Stimulated activated CD8-positive, alpha-beta memory T cell treated with anti-CD3 and anti-CD28 coated beads, Interleukin-12 subunit alpha, Interleukin-12 subunit beta, amount 100 ng/mL, for 24 hours (primary cell): ENCODE results near the gene TOP1.

ENCODE experiments used
- DNase-seq: peaks from one replicate; pipeline ENCODE4 v3.0.0-alpha.2; 2020; ENCODE audit errors: extremely low read depth

The TOP1 gene

GRCh38 chr20:41058674-41059635, 30.3 kb downstream of the TOP1 start:
- no peak for DNase-seq

GRCh38 chr20:41061155-41061554, 32.5 kb downstream of the TOP1 start:
- no peak for DNase-seq

DNA sequence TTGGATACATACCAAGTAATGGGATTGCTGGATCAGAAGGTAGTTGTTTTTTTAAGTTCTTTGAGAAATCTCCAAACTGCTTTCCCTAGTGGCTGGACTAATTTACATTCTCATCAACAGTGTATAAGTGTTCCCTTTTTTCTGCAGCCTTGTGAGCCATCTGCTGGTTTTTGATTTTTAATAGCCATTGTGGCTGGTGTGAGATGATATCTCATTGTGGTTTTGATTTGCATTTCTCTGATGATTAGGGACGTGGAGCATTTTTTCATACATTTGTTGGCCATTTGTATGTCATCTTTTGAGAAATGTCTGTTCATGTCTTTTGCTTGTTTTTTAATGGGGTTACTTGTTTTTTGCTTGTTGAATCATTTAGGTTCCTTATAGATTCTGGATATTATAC, 34.8 kb downstream of the TOP1 start:
- DNase-seq, result no peak

DNA sequence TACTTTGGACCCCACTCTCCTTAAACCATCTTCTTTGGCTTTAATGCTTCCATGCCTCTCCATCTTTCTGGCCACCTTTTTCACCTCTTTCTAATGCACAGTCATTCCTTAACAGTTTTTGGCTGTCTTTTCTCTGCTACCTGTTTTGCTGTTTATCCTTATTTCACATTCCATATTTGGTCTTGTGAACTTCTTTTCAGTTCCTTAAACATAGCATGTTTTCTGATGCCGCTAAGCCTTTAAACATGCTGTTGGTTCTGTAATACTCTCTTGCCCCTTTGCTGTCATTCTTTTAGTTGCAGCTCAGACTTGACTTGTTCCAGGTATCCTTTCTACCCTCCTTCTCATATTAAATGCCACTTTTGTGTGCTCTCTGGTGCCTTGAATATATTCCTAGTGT, 35.8 kb downstream of the TOP1 start:
- DNase-seq, result no peak

GRCh38 chr20:41065716-41066115, 37.1 kb downstream of the TOP1 start:
- DNase-seq, result no peak

- DNase-seq, result no peak
Observed at GRCh38 chr20:41068806-41069205, 40.2 kb downstream of the TOP1 start.

- DNase-seq, result no peak
Observed at GRCh38 chr20:41072190-41072863, 43.7 kb downstream of the TOP1 start.

DNA sequence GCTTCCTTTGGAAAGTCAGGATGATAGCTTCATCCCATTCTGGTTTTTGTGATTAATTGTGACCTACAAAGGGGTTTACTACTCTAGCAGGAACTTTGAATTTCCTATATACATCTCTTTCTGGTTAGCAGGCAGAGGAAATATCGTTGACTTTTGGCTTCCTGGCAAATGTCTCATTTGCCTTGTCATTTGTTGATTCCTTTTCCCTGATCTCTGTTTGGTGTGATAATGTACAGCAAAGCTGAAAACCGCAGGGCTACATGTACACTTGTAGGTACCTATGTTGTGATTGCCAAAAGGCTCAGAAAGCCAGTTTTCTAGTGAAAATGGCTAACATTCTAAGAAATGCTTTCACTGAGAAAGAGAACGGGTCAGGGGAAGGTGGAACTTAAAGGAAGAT, 44.3 kb downstream of the TOP1 start:
- no peak for DNase-seq

- no peak for DNase-seq
Observed at GRCh38 chr20:41074441-41074840, 45.8 kb downstream of the TOP1 start.

- DNase-seq, result no peak
Observed at GRCh38 chr20:41076776-41077175, 48.2 kb downstream of the TOP1 start.

DNA sequence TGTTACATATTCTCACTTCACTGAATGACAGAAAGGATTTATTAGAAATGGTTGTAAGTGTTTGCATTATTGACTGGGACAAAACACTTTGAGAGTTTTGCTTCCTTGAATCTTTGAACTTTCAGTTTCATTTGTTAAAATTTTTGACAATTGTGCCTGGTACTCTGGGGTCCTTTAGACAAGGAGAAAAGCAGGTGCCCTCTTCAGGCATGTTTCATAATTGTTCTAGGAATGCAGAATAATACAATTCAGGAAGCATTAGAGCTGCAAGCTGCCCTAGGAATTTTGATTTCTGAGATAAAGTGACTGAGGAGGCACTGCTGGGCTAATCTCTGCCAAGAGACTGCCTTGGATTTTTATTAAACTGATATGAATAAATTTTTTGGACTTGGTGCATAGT, 49.7 kb downstream of the TOP1 start:
- DNase-seq, result no peak

GRCh38 chr20:41079066-41079465, 50.4 kb downstream of the TOP1 start:
- DNase-seq, result no peak

DNA sequence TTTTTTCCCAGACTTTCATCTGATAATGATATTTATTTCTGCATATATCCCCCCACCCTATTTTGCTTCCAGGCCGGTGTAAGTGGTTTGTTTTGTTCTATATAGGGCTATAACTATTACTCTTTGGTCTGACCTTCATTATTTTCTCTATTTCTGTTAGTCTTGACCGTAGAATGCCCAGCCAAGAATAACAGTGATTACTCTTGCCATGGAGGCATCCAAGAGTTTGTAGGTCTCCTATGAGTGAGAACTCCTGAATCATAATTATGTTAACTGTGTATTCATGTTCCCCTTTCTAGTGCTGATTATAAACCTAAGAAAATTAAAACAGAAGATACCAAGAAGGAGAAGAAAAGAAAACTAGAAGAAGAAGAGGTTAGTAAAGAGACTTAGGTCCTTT, 52.2 kb downstream of the TOP1 start:
- no peak for DNase-seq

GRCh38 chr20:41081276-41081814, 52.7 kb downstream of the TOP1 start:
- DNase-seq, result no peak

DNA sequence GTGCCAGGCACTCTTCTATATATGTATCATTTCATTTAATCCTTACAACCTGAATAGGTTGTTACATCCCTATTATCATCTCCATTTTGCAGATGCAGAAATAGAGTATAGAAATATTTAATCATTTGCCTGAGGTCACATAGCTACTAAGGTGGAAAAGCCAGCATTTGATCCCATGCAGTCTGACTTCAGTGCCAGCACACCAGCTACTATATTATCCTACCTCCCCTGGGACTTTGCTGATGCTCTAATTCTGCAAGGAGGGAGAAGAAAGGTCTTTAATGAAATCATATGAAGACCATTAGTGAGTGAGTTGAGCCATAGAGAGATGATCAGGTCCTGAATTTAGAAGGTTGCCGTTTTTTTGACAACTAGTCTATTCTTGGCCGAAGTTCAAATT, 53.7 kb downstream of the TOP1 start:
- DNase-seq, result no peak

GRCh38 chr20:41085606-41086005, 57.0 kb downstream of the TOP1 start:
- DNase-seq, result no peak

DNA sequence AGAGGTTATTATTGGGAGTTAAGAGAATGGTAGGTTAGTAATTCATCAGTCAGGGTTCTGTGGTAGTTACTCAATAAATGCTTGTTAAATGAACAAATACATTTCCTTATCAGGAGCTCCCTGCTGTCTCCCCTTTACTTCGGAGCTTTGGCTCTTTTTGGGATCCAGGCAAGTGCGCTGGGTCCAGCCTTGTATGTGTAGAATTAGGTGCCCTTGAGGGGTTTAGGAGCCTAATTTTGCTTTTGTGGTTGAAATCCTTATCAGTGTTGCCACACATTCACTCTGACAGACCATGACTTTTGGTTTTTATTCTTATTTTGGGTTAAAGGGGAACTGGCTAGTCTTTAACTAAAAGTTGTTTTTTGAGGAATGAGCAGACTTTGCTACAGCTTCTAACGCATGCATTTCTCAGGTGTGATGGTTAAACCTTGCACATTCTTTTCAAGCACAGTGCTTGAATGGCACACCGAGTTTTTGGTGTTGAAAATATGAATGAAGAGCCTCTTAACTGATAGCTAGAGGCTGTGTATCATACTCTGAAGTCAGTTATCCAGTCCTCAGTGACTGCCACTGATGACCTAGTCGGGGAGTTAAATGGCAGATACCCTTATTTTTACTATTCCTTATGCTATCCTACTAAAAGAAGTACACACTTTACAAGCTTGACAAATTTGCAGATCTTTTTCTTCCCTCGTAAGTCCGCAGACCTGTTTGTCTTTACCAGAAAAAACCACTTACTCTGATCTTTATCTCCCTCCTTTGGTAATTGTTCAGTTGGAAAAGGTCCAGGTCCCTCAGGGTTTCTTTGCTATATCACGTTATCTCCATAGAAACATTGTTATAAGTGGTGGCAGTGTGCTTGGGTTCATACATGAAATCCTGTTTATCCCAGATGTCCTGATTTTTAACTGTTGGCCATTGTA, 58.0 kb downstream of the TOP1 start:
- DNase-seq, result no peak

DNA sequence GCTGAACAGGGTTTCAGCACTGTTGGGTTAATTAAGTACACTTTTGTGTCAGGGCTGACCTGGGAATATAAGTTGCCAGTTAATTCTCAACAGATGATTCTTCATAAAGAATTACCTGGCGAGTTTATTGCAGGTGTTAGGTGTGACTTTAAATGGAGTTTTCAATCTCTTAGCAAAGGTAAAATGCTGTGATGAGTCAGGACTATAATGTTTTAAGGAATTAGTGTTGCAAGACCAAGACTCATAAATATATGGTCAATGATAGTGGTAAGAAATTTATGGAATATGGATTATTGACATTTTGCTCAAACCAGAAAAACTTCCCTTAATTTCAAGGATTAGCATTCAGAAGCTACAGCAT, 58.7 kb downstream of the TOP1 start:
- no peak for DNase-seq

DNA sequence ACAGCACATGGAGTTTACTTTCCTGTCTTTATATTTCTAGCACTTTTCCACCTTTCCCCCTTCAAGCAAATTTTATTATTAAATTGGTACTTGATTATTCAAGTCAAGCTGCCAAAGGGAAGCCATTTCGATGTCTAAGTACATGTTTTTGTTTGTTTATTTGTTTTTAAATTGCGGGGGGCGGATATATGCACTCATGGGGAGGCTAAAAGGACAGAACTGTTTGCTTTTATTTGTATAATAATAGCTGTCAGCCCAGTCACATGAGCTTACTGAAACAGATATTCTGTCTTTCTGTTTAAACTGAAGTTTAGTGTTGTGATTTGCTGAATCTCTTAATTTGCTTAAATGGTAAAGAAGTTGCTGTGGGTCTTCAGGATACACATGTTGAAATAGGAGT, 59.2 kb downstream of the TOP1 start:
- no peak for DNase-seq

GRCh38 chr20:41089555-41089954, 60.9 kb downstream of the TOP1 start:
- DNase-seq, result no peak

- no peak for DNase-seq
Observed at GRCh38 chr20:41091927-41092326, 63.3 kb downstream of the TOP1 start.
